HepG2 (cell line): ENCODE measurements around the gene CHN1. TPM values are rescaled to one million over a fixed set of nuclear protein-coding genes. Genes with fewer than 3 reads are reported as not detected.

Experiments
- ATAC-seq: fragments of 200-7000 bp; cut with Tn5 transposase; 3 replicates; pipeline ENCODE4 v1.9.1; 2020; ENCODE audit warnings: mild to moderate bottlenecking, moderate library complexity
- BruUV-seq: library from RNA; stranded (reverse); fragments of 400-500 nt; replicated peaks from 2 replicates; lab custom pipeline; 2021; lab: Mats Ljungman, UMichigan
- CTCF ChIA-PET: fragments of 300-600 bp; formaldehyde crosslinking; extraction: SDS; loops from one replicate; lab custom pipeline; 2021; ENCODE audit warnings: low total read pairs, inconsistent platforms, low intra/inter-chr PET ratio; lab: Yijun Ruan, JAX
- POLR2A ChIA-PET: fragments of 350-600 bp; sonication (Branson Sonifier 250); formaldehyde crosslinking; loops from one replicate; lab custom pipeline; 2020; ENCODE audit warnings: antibody characterized with exemption, inconsistent platforms; lab: Yijun Ruan, JAX
- DNase-seq: peaks from one replicate; pipeline ENCODE4 v3.0.0-alpha.2; 2015; ENCODE audit warnings: low spot score
- FAIRE-seq: peaks from 3 replicates; lab custom pipeline; 2011; peaks lifted over from hg19 to GRCh38; lab: Jason Lieb, UNC
- H2AFZ ChIP-seq: one replicate; pipeline ENCODE4 v1.6.1; 2011; ENCODE audit warnings: low read length, inconsistent platforms
- H3K27ac ChIP-seq: fragments of 300-600 bp; 3 replicates; pipeline ENCODE4 v1.8.0; 2011; ENCODE audit warnings: mixed run types, mild to moderate bottlenecking, mixed read lengths, low read length, inconsistent platforms; ENCODE audit not compliant: insufficient read depth; ENCODE audit errors: extremely low read length
- H3K27me3 ChIP-seq, 2 experiments: fragments of 200-600 bp in 1 of 2; 2 replicates in 1 of 2; 3 replicates in 1 of 2; pipeline versions ENCODE4 v1.6.0 to v1.8.0; 2011; ENCODE audit warnings: low read length in 2 of 2, mild to moderate bottlenecking in 2 of 2, moderate library complexity in 2 of 2, inconsistent platforms in 1 of 2; ENCODE audit not compliant: insufficient read depth in 2 of 2, control insufficient read depth in 1 of 2
- H3K36me3 ChIP-seq, 2 experiments: fragments of 200-600 bp in 1 of 2; replicated peaks in 1 of 2; 2 replicates in 1 of 2; 3 replicates in 1 of 2; pipeline versions ENCODE4 v1.5.1 to v1.8.0; 2011; ENCODE audit warnings: low read length in 2 of 2, inconsistent platforms in 1 of 2; ENCODE audit not compliant: insufficient read depth in 2 of 2, control insufficient read depth in 1 of 2
- H3K4me1 ChIP-seq: 2 replicates; pipeline ENCODE4 v1.5.1; 2012; ENCODE audit warnings: low read length, inconsistent platforms; ENCODE audit not compliant: insufficient read depth
- H3K4me2 ChIP-seq: 2 replicates; pipeline ENCODE4 v1.6.0; 2011; ENCODE audit warnings: low read depth, low read length, inconsistent platforms
- H3K4me3 ChIP-seq, 3 experiments: fragments of 200-600 bp in 1 of 3; sonication (generic), shearing (Covaris generic) in 1 of 3; replicated peaks in 1 of 3; 2 replicates each; pipeline ENCODE4 v1.5.1; 2011 to 2016; ENCODE audit warnings: low read length in 3 of 3, inconsistent platforms in 2 of 3, low read depth in 2 of 3, mild to moderate bottlenecking in 2 of 3, control low read depth in 1 of 3, mixed read lengths in 1 of 3; ENCODE audit not compliant: insufficient read depth in 1 of 3
- H3K79me2 ChIP-seq: one replicate; pipeline ENCODE4 v1.6.1; 2011; ENCODE audit warnings: low read length, inconsistent platforms; ENCODE audit not compliant: insufficient read depth
- H3K9ac ChIP-seq: 2 replicates; pipeline ENCODE4 v1.6.0; 2011; ENCODE audit warnings: mild to moderate bottlenecking, low read depth, low read length, inconsistent platforms; ENCODE audit not compliant: insufficient read depth
- H3K9me3 ChIP-seq: 2 replicates; pipeline ENCODE4 v1.5.1; 2012; ENCODE audit warnings: mild to moderate bottlenecking, low read length
- H4K20me1 ChIP-seq: 2 replicates; pipeline ENCODE4 v1.6.0; 2011; ENCODE audit warnings: inconsistent platforms, mild to moderate bottlenecking, low read length, moderate library complexity; ENCODE audit not compliant: insufficient read depth
- ARID4A ChIP-seq: sonication (generic); formaldehyde crosslinking; IDR thresholded peaks from 2 replicates; pipeline ENCODE4 v1.5.0; 2020; ENCODE audit warnings: mild to moderate bottlenecking, missing genetic modification reagents, borderline replicate concordance
- FOXP1 ChIP-seq, 2 experiments: fragments of 450-650 bp in 1 of 2; IDR thresholded peaks; 2 replicates each; pipeline ENCODE4 v1.6.1; 2017 to 2018; ENCODE audit warnings: antibody characterized with exemption in 1 of 2
- FOXP4 ChIP-seq: sonication (generic); formaldehyde crosslinking; IDR thresholded peaks from 2 replicates; pipeline ENCODE4 v1.4.0; 2020; ENCODE audit warnings: missing genetic modification reagents
- GRHL1 ChIP-seq: sonication (generic); formaldehyde crosslinking; conservative IDR thresholded peaks from 2 replicates; pipeline ENCODE4 v1.8.0; 2022; ENCODE audit warnings: missing genetic modification reagents
- HDAC1 ChIP-seq: sonication (generic); formaldehyde crosslinking; IDR thresholded peaks from 2 replicates; pipeline ENCODE4 v1.5.1; 2020; ENCODE audit warnings: mild to moderate bottlenecking, missing genetic modification reagents
- HNRNPLL ChIP-seq: fragments of 200-400 bp; formaldehyde crosslinking; IDR thresholded peaks from 2 replicates; pipeline ENCODE4 v1.6.1; 2017; ENCODE audit warnings: mild to moderate bottlenecking, low read depth, low read length; ENCODE audit not compliant: poor library complexity, severe bottlenecking
- NFKB2 ChIP-seq: sonication (generic); formaldehyde crosslinking; IDR thresholded peaks from 2 replicates; pipeline ENCODE4 v1.4.0; 2020; ENCODE audit warnings: missing genetic modification reagents, borderline replicate concordance
- TEAD3 ChIP-seq: optimal IDR thresholded peaks from 2 replicates; pipeline ENCODE3; 2016; ENCODE audit warnings: borderline replicate concordance
- ZNF136 ChIP-seq: sonication (generic); formaldehyde crosslinking; IDR thresholded peaks from 2 replicates; pipeline ENCODE4 v1.8.1; 2022; ENCODE audit warnings: low read depth, mild to moderate bottlenecking, moderate library complexity, missing genetic modification reagents
- ZNF563 ChIP-seq: sonication (generic); formaldehyde crosslinking; IDR thresholded peaks from 2 replicates; pipeline ENCODE4 v1.8.0; 2022; ENCODE audit warnings: mild to moderate bottlenecking, moderate library complexity, missing genetic modification reagents
- ZNF710 ChIP-seq: sonication (generic); formaldehyde crosslinking; IDR thresholded peaks from 2 replicates; pipeline ENCODE4 v1.5.0; 2020; ENCODE audit warnings: mild to moderate bottlenecking, missing genetic modification reagents, borderline replicate concordance
- ZNF772 ChIP-seq: sonication (generic); formaldehyde crosslinking; IDR thresholded peaks from 2 replicates; pipeline ENCODE4 v1.5.0; 2020; ENCODE audit warnings: mild to moderate bottlenecking, missing genetic modification reagents
- WGBS: methylation state at CpG from one replicate; pipeline ENCODE4 v1.1.6; 2017; ENCODE audit warnings: low lambda C conversion rate; 5-methylcytosine and 5-hydroxymethylcytosine counted together
- in situ Hi-C: cut with HindIII; loops from 2 replicates; pipeline ENCODE4 v1.10.0; 2017; ENCODE audit warnings: low pct_unique_long_range_greater_than_20kb; ENCODE audit not compliant: extremely low pct_ligation_motif_present
- intact Hi-C: fragments of 100-400 bp; cut with micrococcal nuclease; formaldehyde crosslinking; loops from one replicate; pipeline ENCODE4 v1.10.0; 2022; ENCODE audit not compliant: unreplicated experiment
- polyA plus RNA-seq, 8 experiments: library from polyadenylated mRNA; depleted of rRNA in 3 of 8; stranded (reverse) in 7 of 8; unstranded in 1 of 8; fragments of >200 nt; fragmentation: Illumina TruSeq in 4 of 8; extraction: Trizol in 4 of 8; gene quantifications; 2 replicates each; pipeline versions ENCODE4 v1.2.1 to v1.2.3, GENCODE V29; 2011 to 2016; ENCODE audit warnings: low read depth in 4 of 8, missing spikeins in 1 of 8, mixed read lengths in 1 of 8; ENCODE audit not compliant: insufficient read depth in 1 of 8
- total RNA-seq, 5 experiments: library from RNA; depleted of rRNA; stranded (reverse); fragments of >200 nt; fragmentation: Illumina TruSeq; extraction: Trizol; gene quantifications; 2 replicates each; pipeline ENCODE4 v1.2.3, GENCODE V29; 2016; ENCODE audit warnings: low read depth in 1 of 5

Gene CHN1
- total and polyA plus RNA-seq, 2 of the 13 experiments (the other 11 are each of a cell fraction or from before 2014, with no cell fraction given), result 2.8 to 3.5 TPM

- intact Hi-C loops, result no loop called here
- CTCF ChIA-PET, result no interaction called here
- H3K4me1 ChIP-seq, result no peaks in the 10 kb centered on the region
- H3K27me3 ChIP-seq, result no peaks in the 10 kb centered on the region
- H3K27ac ChIP-seq, result no peak overlapping the region
- no peaks in the 10 kb centered on the region for H3K9me3 ChIP-seq
- H2AFZ ChIP-seq, result no peak overlapping the region
- no TSS peak for BruUV-seq
- no peaks in the 10 kb centered on the region for H3K79me2 ChIP-seq
- no peaks in the 10 kb centered on the region for H4K20me1 ChIP-seq
- in situ Hi-C loops, result no loop called here
- H3K4me3 ChIP-seq, result no peak overlapping the region
- no peak overlapping the region for H3K4me2 ChIP-seq
- POLR2A ChIA-PET, result no interaction called here
- H3K9ac ChIP-seq, result no peak overlapping the region
- FAIRE-seq (no peak), ATAC-seq (no peak), DNase-seq (no peak)
- 30% methylated on average over 8 of the region's 8 CpGs for WGBS
- H3K36me3 ChIP-seq, result no peaks in the 10 kb centered on the region
- TF ChIP-seq HNRNPLL (no peak), ZNF772 (CRISPR knock-in tag) (no peak), NFKB2 (CRISPR knock-in tag) (no peak), GRHL1 (no peak), HDAC1 (CRISPR knock-in tag) (no peak), ARID4A (CRISPR knock-in tag) (no peak), ZNF710 (CRISPR knock-in tag) (no peak), FOXP1 (IDR thresholded peaks at IDR 0.05) (no peak), FOXP1 (CRISPR knock-in tag; IDR thresholded peaks at IDR 0.05) (no peak), FOXP4 (CRISPR knock-in tag) (no peak), TEAD3 (CRISPR knock-in tag) (no peak), ZNF563 (CRISPR knock-in tag) (no peak), ZNF136 (no peak)
These were observed 204.6 kb downstream of the CHN1 start for GRCh38 chr2:174800436-174801205.
